Measurements from ENCODE around the gene INSYN1. TPM values are rescaled to one million over a fixed set of nuclear protein-coding genes. Genes with fewer than 3 reads are reported as not detected.

INSYN1 gene
- total and polyA plus RNA-seq, 9 of the 15 experiments (the other 6 are each of a cell fraction or from before 2014, with no cell fraction given): not detected

GRCh38 chr15:73700041-73700842, 52.9 kb downstream of the INSYN1 start (continued):
- TF ChIP-seq ZNF217 (CRISPR knock-in tag; IDR thresholded peaks at IDR 0.05) (no peak), ZBED1 (IDR thresholded peaks at IDR 0.05) (no peak), HNRNPK (IDR thresholded peaks at IDR 0.05; ENCODE audit: low read depth, low read length, poor library complexity, severe bottlenecking) (no peak), ZBTB7A (IDR thresholded peaks at IDR 0.05; ENCODE audit: borderline replicate concordance, control insufficient read depth, low read depth, low read length) (no peak), MBD1 (CRISPR knock-in tag; IDR thresholded peaks at IDR 0.05) (no peak), USF2 (CRISPR knock-in tag; IDR thresholded peaks at IDR 0.05) (no peak), AFF4 (CRISPR knock-in tag; IDR thresholded peaks at IDR 0.05) (no peak), STAT5B (CRISPR knock-in tag; IDR thresholded peaks at IDR 0.05) (no peak), STAG1 (CRISPR knock-in tag; IDR thresholded peaks at IDR 0.05; ENCODE audit: borderline replicate concordance) (peak; percentile 64; the same call in 1 of the 2 replicates), NCOR1 (IDR thresholded peaks at IDR 0.05) (no peak), TCF7L2 (IDR thresholded peaks at IDR 0.05; ENCODE audit: low read depth, low read length) (no peak), MYBL2 (IDR thresholded peaks at IDR 0.05; ENCODE audit: low read depth) (no peak), MYBL2 (CRISPR knock-in tag; IDR thresholded peaks at IDR 0.05; ENCODE audit: borderline replicate concordance) (no peak), TEAD4 (IDR thresholded peaks at IDR 0.05; ENCODE audit: low read length) (no peak), TEAD4 (CRISPR knock-in tag; IDR thresholded peaks at IDR 0.05; ENCODE audit: borderline replicate concordance) (no peak)
- TF ChIP-seq, protein P1, sequence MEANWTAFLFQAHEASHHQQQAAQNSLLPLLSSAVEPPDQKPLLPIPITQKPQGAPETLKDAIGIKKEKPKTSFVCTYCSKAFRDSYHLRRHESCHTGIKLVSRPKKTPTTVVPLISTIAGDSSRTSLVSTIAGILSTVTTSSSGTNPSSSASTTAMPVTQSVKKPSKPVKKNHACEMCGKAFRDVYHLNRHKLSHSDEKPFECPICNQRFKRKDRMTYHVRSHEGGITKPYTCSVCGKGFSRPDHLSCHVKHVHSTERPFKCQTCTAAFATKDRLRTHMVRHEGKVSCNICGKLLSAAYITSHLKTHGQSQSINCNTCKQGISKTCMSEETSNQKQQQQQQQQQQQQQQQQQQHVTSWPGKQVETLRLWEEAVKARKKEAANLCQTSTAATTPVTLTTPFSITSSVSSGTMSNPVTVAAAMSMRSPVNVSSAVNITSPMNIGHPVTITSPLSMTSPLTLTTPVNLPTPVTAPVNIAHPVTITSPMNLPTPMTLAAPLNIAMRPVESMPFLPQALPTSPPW (CRISPR knock-in tag; IDR thresholded peaks at IDR 0.05): peak; percentile 23; the same call in 1 of the 2 replicates

Data from K562 (cell line).